Left cardiac atrium (tissue), 4 donors: ENCODE data around the gene FHOD1. TPM values are rescaled to one million over a fixed set of nuclear protein-coding genes. Genes with fewer than 3 reads are reported as not detected.

ENCODE experiments used
- ATAC-seq, 2 donors: fragments of 200-7000 bp; cut with Tn5 transposase; one replicate each; pipeline ENCODE4 v1.9.1; 2020; ENCODE audit warnings: mild to moderate bottlenecking in 2 of 2, moderate library complexity in 2 of 2
- DNase-seq: peaks from one replicate; pipeline ENCODE4 v3.0.0-alpha.2; 2020
- intact Hi-C, 2 donors: fragments of 100-400 bp; cut with DNase I; formaldehyde crosslinking; loops; one replicate each; pipeline versions ENCODE4 v1.14.1 to v1.15.1; 2022 to 2023
- total RNA-seq, 2 donors: library from RNA; stranded (reverse); fragmentation: NEBNext Ultra II Directional; extraction: Animal tissue kit (Norgen Biotek cat#: 25700); gene quantifications; one replicate each; pipeline ENCODE4 v1.2.1, GENCODE V29; 2021
- donor health status: DM: no; HTN: yes; CAD: no.
- donor health status: DM: no; HTN: yes; CAD: no; lungs with severe emphysema.
- donor health status: DM: yes; HTN: yes; CAD: no.
- donor health status: Dilated cardiomyopathy.

FHOD1 gene
- total RNA-seq, 2 donors from 2014 or later = 18.7 to 25.8 TPM

- ATAC-seq = peak; percentile 89 to 90
- intact Hi-C loops = no loop called here
- peak; percentile 84 for DNase-seq
Measured at GRCh38 chr16:67216612-67217490, 30.4 kb downstream of the FHOD1 start.

- DNase-seq = no peak
- ATAC-seq = no peak
- intact Hi-C loops = no loop called here
Measured at GRCh38 chr16:67215706-67216105, 31.6 kb downstream of the FHOD1 start.

GRCh38 chr16:67213197-67214019 is 33.9 kb downstream of the FHOD1 start:
- ATAC-seq (no peak), DNase-seq (no peak)

GRCh38 chr16:67212766-67213165 is 34.5 kb downstream of the FHOD1 start:
- no peak for DNase-seq
- ATAC-seq = no peak
- intact Hi-C loops = no loop called here

More at GRCh38 chr16:67213197-67214019, 33.9 kb downstream of the FHOD1 start:
- intact Hi-C loops = no loop called here

- intact Hi-C loops = no loop called here
- no peak for DNase-seq
Measured at GRCh38 chr16:67211674-67212073, 35.6 kb downstream of the FHOD1 start.

GRCh38 chr16:67210069-67210937 is 37.0 kb downstream of the FHOD1 start:
- intact Hi-C loops = no loop called here
- DNase-seq (no peak), ATAC-seq (peak in 1 of 2 donors; percentile 20)

More at GRCh38 chr16:67211674-67212073, 35.6 kb downstream of the FHOD1 start:
- no peak for ATAC-seq

GRCh38 chr16:67209565-67209964 is 37.7 kb downstream of the FHOD1 start:
- intact Hi-C loops = no loop called here
- DNase-seq = no peak
- ATAC-seq = no peak

- ATAC-seq (no peak), DNase-seq (no peak)
- intact Hi-C loops = no loop called here
Measured at GRCh38 chr16:67208154-67208896, 39.0 kb downstream of the FHOD1 start.

GRCh38 chr16:67207249-67208091 is 39.8 kb downstream of the FHOD1 start:
- ATAC-seq (peak in 1 of 2 donors; percentile 13), DNase-seq (no peak)
- intact Hi-C loops = no loop called here

GRCh38 chr16:67206838-67207248 is 40.4 kb downstream of the FHOD1 start:
- intact Hi-C loops = no loop called here
- ATAC-seq (no peak), DNase-seq (no peak)

GRCh38 chr16:67206129-67206837 is 41.0 kb downstream of the FHOD1 start:
- ATAC-seq (no peak), DNase-seq (no peak)
- intact Hi-C loops = no loop called here

GRCh38 chr16:67204076-67204475 is 43.2 kb downstream of the FHOD1 start:
- DNase-seq (no peak), ATAC-seq (no peak)
- intact Hi-C loops = no loop called here

GRCh38 chr16:67202956-67203493 is 44.3 kb downstream of the FHOD1 start:
- intact Hi-C loops = no loop called here

GRCh38 chr16:67202426-67202825 is 44.9 kb downstream of the FHOD1 start:
- intact Hi-C loops = no loop called here
- no peak for ATAC-seq
- no peak for DNase-seq

More at GRCh38 chr16:67202956-67203493, 44.3 kb downstream of the FHOD1 start:
- no peak for ATAC-seq
- no peak for DNase-seq

- intact Hi-C loops = no loop called here
- DNase-seq (no peak), ATAC-seq (no peak)
Measured at GRCh38 chr16:67201411-67202345, 45.6 kb downstream of the FHOD1 start.

- DNase-seq (no peak), ATAC-seq (no peak)
- intact Hi-C loops = no loop called here
Measured at GRCh38 chr16:67200491-67200890, 46.8 kb downstream of the FHOD1 start.
